Stimulated activated naive CD8-positive, alpha-beta T cell treated with anti-CD3 and anti-CD28 coated beads, Interleukin-15, amount 100 ng/mL, for 72 hours (primary cell): ENCODE data around the gene RBFOX2.
"Not testable (repeated sequence)": the region's sequence is repeated elsewhere in the genome, so short reads cannot be mapped to it uniquely, and the experiment has no call there.

Experiments used
- ATAC-seq: fragments of 150-1000 bp; cut with Tn5 transposase; 2 replicates; pipeline ENCODE4 v1.10.0; 2021; ENCODE audit warnings: mild to moderate bottlenecking, moderate library complexity
- DNase-seq, 2 donors: peaks; one replicate each; pipeline ENCODE4 v3.0.0; 2021 to 2022
- H3K27ac Mint-ChIP-seq, 2 donors: one replicate each; pipeline ENCODE4 v1.8.0; 2022; ENCODE audit warnings: mild to moderate bottlenecking in 2 of 2, mixed read lengths in 2 of 2, moderate library complexity in 2 of 2
- H3K27me3 Mint-ChIP-seq: one replicate; pipeline ENCODE4 v1.8.0; 2022; ENCODE audit warnings: mixed read lengths
- H3K4me1 Mint-ChIP-seq: one replicate; pipeline ENCODE4 v1.8.0; 2022; ENCODE audit warnings: mild to moderate bottlenecking, mixed read lengths
- H3K4me3 Mint-ChIP-seq, 2 donors: one replicate each; pipeline ENCODE4 v1.8.0; 2022; ENCODE audit warnings: mild to moderate bottlenecking in 2 of 2, mixed read lengths in 2 of 2, moderate library complexity in 1 of 2
- H3K9me3 Mint-ChIP-seq, 2 donors: one replicate each; pipeline ENCODE4 v1.8.0; 2022; ENCODE audit warnings: mixed read lengths in 2 of 2

Gene RBFOX2

DNA sequence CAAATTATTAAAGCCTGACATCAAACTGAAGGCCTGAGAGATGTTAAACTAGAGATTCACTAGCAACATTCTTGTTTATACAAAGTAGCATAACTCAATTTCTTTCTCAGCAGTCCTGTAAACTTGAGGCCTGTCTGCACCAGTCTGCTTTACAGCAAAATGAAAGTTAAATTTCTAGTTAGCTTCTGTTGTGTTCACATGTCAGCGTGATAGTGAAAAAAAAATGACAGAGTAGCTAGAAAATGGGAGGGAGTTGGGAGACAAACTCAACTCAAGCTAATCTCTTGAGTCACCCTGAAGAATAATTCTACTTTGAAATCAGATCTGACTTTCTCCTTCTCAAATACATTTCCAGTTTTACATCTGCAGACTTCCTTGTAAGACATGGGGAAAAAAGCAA lies 6.5 kb downstream of the RBFOX2 start:
- DNase-seq: no peak
- H3K27ac Mint-ChIP-seq: no peak overlapping the region
- no peaks in the 10 kb centered on the region for H3K27me3 Mint-ChIP-seq
- no peak for ATAC-seq
- no peaks in the 10 kb centered on the region for H3K4me1 Mint-ChIP-seq
- H3K9me3 Mint-ChIP-seq: no peaks in the 10 kb centered on the region
- H3K4me3 Mint-ChIP-seq: no peak overlapping the region

DNA sequence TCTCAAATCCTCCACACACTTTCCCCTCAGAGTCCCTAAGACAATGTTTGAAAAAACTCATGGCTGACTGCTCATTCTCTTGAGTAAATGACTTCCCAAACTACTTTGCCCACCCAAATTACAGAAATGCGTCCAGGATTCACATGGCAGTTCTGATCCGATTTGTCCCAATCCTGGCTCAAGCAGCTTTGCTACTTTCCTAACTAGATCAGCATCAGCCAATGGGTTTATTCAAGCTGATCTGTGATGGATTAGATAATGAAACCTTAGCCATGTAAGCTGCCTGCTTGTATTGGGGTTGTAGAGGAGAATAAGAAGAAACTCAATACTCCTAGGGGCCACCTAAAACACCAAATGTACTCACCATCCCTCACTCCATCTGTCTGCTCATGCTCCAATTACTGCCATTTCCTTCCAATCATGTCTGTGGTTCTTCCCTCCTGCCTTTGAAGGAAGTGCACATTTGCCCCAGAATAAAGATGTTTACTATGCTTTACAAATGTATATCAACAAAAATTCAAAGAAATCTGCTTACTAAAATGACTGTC lies 6.9 kb downstream of the RBFOX2 start:
- H3K27me3 Mint-ChIP-seq: no peaks in the 10 kb centered on the region
- H3K4me3 Mint-ChIP-seq: no peak overlapping the region
- no peaks in the 10 kb centered on the region for H3K9me3 Mint-ChIP-seq
- no peak overlapping the region for H3K27ac Mint-ChIP-seq
- H3K4me1 Mint-ChIP-seq: no peaks in the 10 kb centered on the region
- DNase-seq (no peak), ATAC-seq (no peak)

DNA sequence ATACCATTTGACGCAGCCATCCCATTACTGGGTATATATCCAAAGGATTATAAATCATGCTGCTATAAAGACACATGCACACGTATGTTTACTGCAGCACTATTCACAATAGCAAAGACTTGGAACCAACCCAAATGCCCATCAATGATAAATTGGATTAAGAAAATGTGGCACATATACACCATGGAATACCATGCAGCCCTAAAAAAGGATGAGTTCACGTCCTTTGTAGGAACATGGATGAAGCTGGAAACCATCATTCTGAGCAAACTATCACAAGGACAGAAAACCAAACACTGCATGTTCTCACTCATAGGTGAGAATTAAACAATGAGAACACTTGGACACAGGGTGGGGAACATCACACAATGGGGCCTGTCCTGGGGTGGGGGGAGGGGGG lies 7.8 kb downstream of the RBFOX2 start:
- DNase-seq, ATAC-seq, H3K4me3 Mint-ChIP-seq, H3K4me1 Mint-ChIP-seq, H3K27ac Mint-ChIP-seq, H3K9me3 Mint-ChIP-seq, H3K27me3 Mint-ChIP-seq: not testable (repeated sequence)

DNA sequence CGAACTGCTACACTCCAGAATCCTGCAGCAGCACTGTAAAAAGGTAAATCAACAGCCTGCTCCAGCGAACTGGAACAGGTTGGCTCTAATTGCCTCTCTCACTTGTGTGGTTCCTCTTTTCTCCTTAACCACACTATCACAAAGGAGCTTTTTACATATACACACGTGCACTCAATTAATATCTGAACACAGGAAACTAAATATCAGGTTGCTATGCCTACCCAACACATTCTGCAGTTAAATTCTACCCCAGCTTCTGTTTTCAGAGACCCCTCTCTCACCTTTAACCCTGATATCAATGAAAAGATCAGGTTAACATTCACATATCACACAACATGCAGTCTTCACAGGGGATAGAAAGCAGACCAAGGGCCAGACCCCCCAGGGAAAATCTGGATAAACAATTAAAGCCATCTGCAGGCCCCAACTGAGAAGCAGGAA lies 11.0 kb downstream of the RBFOX2 start:
- no peak for DNase-seq
- ATAC-seq: no peak
- H3K4me1 Mint-ChIP-seq: no peaks in the 10 kb centered on the region
- H3K27me3 Mint-ChIP-seq: peaks cover 8% of the 10 kb centered on the region
- H3K4me3 Mint-ChIP-seq: no peak overlapping the region
- no peak overlapping the region for H3K27ac Mint-ChIP-seq
- H3K9me3 Mint-ChIP-seq: no peaks in the 10 kb centered on the region

DNA sequence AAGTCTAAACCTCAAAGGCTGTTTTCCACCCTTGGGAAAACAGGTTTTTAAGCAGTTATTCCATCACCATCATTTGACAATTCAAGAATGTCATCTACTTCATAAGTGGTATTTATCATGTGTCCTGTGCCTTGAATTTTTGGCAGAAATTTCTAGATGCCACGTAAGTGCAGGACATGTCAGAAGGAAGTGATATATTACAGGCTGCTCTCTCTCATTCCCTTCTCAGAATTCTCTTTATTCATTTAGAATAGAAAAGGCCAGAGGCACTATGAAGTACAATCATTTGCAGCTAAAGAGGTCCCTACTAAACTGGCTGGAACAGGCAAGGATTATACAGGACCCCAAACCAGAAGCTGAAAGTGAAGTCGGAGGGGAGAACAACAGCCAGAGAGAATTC lies 11.9 kb downstream of the RBFOX2 start:
- ATAC-seq: no peak
- Mint-ChIP-seq H3K4me3 (no peak overlapping the region), H3K9me3 (no peaks in the 10 kb centered on the region), H3K27ac (no peak overlapping the region), H3K4me1 (no peaks in the 10 kb centered on the region), H3K27me3 (peaks cover 8% of the 10 kb centered on the region)
- DNase-seq: no peak

DNA sequence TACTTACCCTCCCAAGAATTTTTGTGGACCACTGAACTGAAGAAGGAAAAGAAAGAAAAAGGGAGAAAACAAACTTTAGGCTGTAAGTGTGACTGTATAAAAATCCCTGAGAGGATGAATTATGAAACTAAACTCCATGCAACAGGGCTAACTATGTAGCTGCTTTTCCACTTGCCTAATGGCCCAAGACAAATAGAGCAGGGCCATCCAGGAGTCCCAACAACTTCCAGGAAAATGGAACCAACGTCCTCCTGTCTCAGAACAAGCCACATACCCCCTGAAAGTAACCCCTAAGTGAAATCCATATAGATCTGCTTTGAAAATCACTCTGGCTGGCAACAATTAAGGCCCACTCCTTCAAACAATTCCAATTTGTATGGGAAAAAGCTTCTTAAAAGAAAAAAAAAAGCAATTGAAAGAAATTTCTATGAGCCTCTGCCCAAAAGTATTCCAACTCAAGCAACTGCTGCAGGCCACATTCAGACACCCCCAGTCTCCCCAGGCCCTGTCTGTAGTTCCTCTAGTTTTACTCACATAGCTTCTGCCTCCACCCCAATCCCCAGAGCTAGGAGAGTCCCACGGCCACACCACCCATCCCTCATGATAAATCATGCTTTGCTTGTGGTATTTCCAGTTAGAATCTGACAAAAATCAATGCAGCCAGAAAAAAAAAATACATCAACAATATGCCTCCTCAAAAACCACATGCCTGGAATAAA lies 12.7 kb downstream of the RBFOX2 start:
- DNase-seq (no peak), ATAC-seq (no peak)
- Mint-ChIP-seq H3K27me3 (peaks cover 8% of the 10 kb centered on the region), H3K4me1 (no peaks in the 10 kb centered on the region), H3K9me3 (no peaks in the 10 kb centered on the region), H3K27ac (peak overlapping the region; percentile 8 to 67), H3K4me3 (no peak overlapping the region)

DNA sequence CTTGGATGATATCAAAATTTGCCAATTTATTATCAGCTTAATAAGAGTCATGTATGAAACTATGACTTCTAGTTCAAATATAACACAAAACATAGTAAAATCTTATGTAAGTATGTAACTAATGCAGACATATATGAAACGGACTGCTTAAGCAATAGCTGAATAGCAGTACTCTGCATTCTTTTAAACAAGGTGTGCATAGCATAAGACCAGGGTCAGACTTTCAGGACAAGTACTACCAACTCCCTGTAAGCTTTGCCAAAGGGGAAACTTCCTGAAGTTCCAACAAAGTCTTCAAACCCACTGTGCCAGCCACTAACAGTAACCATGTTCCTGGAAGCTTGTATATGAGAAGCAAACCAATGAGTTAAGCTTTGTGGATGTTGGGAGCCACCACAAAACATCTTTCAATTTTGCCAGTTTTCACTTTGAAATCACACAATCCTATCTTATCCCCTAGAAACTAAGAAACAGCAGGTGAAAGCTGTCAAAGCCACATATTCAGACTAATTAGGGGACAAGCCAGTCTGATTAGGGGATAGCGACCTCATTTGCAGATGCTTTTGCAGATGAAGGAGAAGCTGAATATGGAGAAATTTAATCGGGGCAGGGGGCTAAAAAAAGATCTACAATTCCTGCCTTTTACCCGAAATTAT lies 13.3 kb downstream of the RBFOX2 start:
- no peaks in the 10 kb centered on the region for H3K9me3 Mint-ChIP-seq
- no peak overlapping the region for H3K27ac Mint-ChIP-seq
- no peak overlapping the region for H3K4me3 Mint-ChIP-seq
- H3K4me1 Mint-ChIP-seq: no peaks in the 10 kb centered on the region
- H3K27me3 Mint-ChIP-seq: peaks cover 8% of the 10 kb centered on the region
- ATAC-seq: no peak
- DNase-seq: no peak

DNA sequence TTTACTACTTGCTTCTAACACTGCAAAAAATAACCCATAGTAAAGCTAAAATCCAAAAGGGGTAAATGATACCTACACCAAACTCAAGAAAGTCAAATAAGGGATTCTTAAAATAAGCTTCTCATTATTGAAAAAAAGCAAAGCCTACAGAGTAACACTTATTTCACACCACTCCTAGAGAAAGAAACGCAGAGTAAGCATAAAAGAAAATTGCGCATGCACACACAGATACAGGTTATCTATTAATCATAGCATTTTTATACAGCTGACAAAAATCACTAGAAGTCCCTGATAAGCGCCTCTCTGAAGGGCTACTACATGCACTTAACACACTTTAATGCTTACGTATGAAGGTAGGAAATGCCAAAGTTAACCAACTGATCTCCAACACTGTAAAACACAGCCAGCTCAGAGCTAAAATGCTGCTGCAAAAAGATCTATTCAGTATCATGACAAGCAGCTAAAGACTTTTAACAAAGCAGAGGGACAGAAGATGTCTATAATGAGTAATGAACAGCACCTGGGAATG lies 14.0 kb downstream of the RBFOX2 start:
- Mint-ChIP-seq H3K4me3 (no peak overlapping the region), H3K27ac (no peak overlapping the region), H3K9me3 (no peaks in the 10 kb centered on the region), H3K4me1 (no peaks in the 10 kb centered on the region), H3K27me3 (peaks cover 8% of the 10 kb centered on the region)
- ATAC-seq: no peak
- no peak for DNase-seq

DNA sequence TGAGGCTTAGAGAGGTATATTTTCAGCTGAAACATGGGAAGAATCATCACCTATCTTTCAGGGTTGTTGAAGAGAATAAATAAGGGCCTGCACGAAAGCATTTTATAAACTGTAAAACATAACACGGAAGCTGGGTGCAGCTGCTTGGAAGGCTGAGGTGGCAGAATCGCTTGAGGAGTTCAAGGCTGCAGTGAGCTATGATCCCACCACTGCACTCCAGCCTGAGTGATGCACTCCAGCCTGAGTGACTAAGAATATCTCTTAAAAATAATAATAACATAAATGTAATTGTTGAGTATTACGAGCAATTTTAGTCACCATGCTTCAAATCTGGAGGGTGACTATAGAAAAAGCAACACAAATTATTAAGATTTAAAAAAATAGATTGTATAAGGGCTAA lies 16.3 kb downstream of the RBFOX2 start:
- Mint-ChIP-seq H3K9me3 (no peaks in the 10 kb centered on the region), H3K27me3 (peaks cover 8% of the 10 kb centered on the region), H3K4me3 (no peak overlapping the region), H3K27ac (no peak overlapping the region), H3K4me1 (no peaks in the 10 kb centered on the region)
- DNase-seq (no peak), ATAC-seq (no peak)

DNA sequence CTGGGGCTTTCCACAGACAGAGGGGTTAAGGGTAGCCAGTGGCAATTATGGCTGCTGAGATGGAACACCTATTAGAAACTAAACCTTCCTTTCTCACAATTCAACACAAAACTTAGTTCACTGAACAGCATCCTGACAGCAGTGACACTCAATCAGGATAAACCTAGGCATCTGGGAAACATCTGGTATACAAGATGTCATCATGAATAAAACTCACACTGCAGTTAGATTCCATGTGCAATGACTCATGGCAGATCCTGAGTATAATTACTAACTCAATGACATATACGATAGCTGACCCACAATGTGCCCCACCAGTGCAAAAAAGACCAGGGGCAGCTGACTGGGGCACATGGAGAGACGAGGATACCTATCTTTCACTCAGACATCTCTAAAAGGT lies 17.7 kb downstream of the RBFOX2 start:
- Mint-ChIP-seq H3K9me3 (no peaks in the 10 kb centered on the region), H3K27me3 (peaks cover 9% of the 10 kb centered on the region), H3K4me3 (no peak overlapping the region)

DNA sequence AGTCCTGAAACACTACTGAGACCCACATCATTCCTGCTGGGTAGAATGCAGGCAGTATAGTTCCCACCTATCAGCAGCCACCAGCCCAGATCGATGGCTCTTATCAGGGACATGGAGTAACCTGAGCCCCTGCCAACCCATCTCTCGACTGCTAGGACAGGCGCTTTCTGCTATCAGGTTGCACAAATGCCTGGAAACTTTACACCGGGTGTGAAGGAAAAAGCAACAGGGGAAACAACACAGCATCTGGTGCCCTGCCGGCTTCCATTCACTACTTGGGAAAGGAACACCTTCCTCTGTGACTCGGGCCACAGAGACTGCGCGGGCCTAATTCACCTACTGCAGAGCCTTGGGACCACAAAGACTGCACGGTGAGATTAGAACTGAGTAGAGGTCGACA lies 18.5 kb downstream of the RBFOX2 start:
- DNase-seq: no peak
- Mint-ChIP-seq H3K27ac (no peak overlapping the region), H3K4me1 (no peaks in the 10 kb centered on the region), H3K4me3 (no peak overlapping the region), H3K9me3 (no peaks in the 10 kb centered on the region), H3K27me3 (peaks cover 8% of the 10 kb centered on the region)
- no peak for ATAC-seq

More for the DNA sequence above, 17.7 kb downstream of the RBFOX2 start:
- Mint-ChIP-seq H3K4me1 (no peaks in the 10 kb centered on the region), H3K27ac (no peak overlapping the region)
- ATAC-seq (no peak), DNase-seq (no peak)

DNA sequence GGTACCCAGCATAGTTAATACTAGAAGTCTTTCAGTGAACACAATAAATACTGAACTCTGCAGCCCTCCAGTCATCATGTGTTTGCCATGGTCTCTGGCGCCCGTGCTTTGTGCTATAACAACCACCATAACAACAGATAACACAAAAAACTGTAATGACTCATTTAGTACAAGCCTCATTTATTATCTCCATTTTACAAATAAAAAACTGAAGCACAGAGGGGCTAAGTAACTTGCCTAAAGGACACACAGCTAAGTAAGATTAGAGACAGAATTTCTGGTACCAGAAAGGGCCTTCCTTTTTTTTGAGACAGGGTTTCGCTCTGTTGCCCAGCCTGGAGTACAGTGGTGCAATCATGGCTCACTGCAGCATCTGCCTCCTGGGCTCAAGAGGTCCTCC lies 19.5 kb downstream of the RBFOX2 start:
- DNase-seq: no peak
- Mint-ChIP-seq H3K27me3 (peaks cover 8% of the 10 kb centered on the region), H3K27ac (no peak overlapping the region), H3K4me3 (no peak overlapping the region), H3K4me1 (no peaks in the 10 kb centered on the region), H3K9me3 (no peaks in the 10 kb centered on the region)
- ATAC-seq: no peak

DNA sequence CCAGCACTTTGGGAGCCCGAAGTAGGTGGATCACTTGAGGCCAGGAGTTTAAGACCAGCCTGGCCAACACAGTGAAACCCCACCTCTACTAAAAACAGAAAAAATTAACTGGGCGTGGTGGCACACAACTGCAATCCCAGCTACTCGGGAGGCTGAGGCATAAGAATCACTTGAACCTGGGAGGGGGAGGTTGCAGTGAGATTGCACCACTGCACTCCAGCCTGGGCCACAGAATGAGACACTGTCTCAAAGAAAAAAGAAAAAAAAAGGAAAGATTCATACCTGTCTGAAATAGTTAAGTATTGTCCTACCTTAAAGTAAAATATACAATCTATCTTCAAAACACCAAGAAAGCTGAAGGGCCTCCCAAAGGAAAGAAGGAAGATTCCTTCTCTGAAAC lies 20.1 kb downstream of the RBFOX2 start:
- Mint-ChIP-seq H3K4me1 (no peaks in the 10 kb centered on the region), H3K9me3 (no peaks in the 10 kb centered on the region), H3K27me3 (peaks cover 8% of the 10 kb centered on the region), H3K27ac (no peak overlapping the region), H3K4me3 (no peak overlapping the region)
- DNase-seq (no peak), ATAC-seq (no peak)

DNA sequence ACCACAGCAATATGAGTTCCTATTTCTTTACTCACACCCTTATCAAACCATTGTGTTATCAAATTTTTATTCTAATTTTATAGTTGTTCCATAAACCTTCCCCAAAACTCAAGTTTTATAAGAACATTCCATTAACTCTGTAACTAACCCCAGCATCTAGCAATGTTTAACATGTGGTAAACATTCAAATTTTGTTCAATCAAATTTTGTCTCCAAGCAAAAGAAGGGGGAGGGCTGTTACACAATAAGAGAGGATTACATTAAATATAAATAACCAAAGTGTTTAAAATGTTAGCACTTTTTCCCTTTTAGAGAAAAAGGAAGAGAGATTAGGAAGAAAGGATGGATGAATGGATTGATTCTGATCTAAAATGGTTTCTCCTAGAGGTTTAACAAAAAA lies 20.5 kb downstream of the RBFOX2 start:
- DNase-seq (no peak), ATAC-seq (no peak)
- Mint-ChIP-seq H3K9me3 (no peaks in the 10 kb centered on the region), H3K4me3 (no peak overlapping the region), H3K4me1 (no peaks in the 10 kb centered on the region), H3K27ac (no peak overlapping the region), H3K27me3 (peaks cover 8% of the 10 kb centered on the region)

DNA sequence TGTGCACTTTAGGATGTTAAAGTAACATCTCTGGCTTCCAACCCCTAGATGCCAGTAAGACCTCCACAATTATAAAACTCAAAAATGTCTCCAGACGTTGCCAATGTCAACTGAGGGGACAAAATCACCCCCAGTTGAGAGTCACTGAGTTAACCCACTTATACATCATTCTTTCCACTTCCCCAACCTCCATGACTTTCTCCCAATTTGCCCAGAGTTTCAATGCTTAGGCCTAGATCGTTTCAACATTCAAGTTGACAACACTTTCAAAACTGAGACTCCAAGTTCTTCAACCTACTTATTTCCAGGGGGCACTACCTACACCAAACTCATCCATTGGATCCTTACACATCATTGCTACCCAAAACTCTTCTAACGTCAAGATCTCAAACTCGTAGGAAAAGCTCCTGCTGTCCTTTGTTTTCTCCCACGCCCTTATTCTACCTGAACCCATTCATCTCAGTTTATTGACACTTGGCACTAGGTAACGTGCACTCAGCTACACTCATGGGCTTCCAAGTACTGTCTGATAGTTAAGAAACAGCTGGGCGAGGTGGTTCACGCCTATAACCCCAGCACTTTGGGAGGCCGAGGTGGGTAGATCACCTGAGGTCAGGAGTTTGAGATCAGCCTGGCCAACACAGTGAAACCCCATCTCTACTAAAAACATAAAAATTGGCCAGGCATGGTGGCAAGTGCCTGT lies 24.5 kb downstream of the RBFOX2 start:
- no peak overlapping the region for H3K27ac Mint-ChIP-seq
- no peaks in the 10 kb centered on the region for H3K4me1 Mint-ChIP-seq
- no peak for ATAC-seq
- H3K27me3 Mint-ChIP-seq: peaks cover 8% of the 10 kb centered on the region
- DNase-seq: no peak
- H3K9me3 Mint-ChIP-seq: no peaks in the 10 kb centered on the region
- H3K4me3 Mint-ChIP-seq: no peak overlapping the region

DNA sequence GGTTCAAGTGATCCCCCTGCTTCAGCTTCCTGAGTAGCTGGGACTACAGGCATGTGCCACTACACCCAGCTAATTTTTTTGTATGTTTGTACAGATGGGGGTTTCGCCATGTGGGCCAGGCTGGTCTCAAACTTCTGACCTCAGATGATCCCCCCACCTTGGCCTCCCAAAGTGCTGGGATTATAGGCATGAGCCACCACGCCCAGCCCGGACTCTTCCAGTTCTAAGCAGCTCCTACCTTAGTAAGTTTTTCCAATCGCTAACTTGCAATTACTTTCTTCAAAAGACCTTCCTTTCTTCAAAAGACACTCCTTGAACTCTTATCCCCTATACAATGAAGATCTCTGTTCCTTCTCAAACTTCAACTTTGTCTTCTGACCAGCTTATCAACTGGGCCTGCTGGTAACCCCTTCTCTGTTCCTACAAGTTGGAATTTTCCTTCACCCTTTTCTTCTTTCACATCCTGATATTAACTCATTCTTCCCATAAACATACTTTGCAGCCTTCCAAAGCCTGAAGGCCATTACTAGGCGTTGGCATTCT lies 25.8 kb downstream of the RBFOX2 start:
- no peak for DNase-seq
- H3K9me3 Mint-ChIP-seq: no peaks in the 10 kb centered on the region
- H3K27me3 Mint-ChIP-seq: peaks cover 8% of the 10 kb centered on the region
- no peak overlapping the region for H3K27ac Mint-ChIP-seq
- ATAC-seq: no peak
- no peak overlapping the region for H3K4me3 Mint-ChIP-seq
- no peaks in the 10 kb centered on the region for H3K4me1 Mint-ChIP-seq
